Gastrocnemius medialis (tissue), 4 donors: ENCODE results near the gene THAP11.

Source experiments
- POLR2A ChIP-seq, 2 donors: fragments of 450-650 bp; IDR thresholded peaks; one replicate each; pipeline ENCODE4 v1.6.1; 2017; ENCODE audit warnings: antibody characterized with exemption in 2 of 2, mild to moderate bottlenecking in 2 of 2, moderate library complexity in 2 of 2
- TF ChIP-seq, protein P1 (sequence below), 5 experiments: fragments of 450-650 bp in 3 of 5; fragments of 200-600 bp in 2 of 5; sonication (generic) in 2 of 5; IDR thresholded peaks in 4 of 5; conservative IDR thresholded peaks in 1 of 5; 1 replicate in 4 of 5; 2 replicates in 1 of 5; pipeline ENCODE4 v1.5.1; 2016 to 2019; ENCODE audit warnings: antibody characterized with exemption in 5 of 5, mild to moderate bottlenecking in 3 of 5, moderate library complexity in 3 of 5

DNA sequence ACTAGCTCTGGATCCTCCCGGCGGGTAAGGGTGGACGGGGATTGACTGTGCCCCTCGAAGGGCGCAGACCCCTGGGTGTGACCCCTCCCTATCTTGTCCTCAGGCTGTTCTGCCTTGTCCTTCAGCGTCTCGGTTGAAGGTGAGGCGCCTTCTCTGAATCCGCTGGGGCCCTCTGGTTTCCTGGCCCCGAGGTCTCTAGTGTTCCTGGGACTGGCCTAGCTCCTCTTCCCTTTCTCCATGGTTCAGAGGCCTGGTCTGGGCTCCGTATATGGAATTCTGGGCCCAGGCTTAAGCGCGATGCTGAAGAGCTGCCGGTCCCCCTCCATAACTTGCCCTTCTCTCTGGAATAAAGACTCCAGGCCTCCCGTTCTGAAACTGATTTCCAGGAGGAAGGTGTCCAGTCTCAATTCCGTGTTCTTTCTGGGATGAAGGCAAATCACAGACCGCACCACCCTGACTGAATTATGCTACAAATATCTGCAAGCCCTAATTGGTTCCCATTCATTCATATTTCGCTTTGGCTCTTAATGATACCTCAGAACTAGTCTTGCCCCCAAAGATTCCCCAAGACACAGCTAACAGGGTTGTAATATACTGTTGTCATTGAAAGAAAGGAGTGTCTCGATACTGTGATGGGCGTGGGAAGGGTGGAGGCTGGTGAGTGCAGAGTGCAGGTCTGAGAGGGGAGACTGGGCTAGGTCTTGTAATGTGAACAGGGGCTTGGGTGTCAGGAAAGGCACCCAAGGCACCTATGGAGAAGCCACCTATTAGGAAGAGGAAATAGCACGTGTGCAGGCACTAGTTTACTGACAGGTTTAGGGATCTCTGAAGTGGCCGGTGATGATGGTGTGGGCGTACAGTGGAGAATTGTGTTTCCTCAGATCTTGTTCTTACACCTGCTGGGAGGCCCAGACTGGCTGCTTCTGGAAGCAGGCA lies 31.6 kb downstream of the THAP11 start:
- TF ChIP-seq, protein P1, sequence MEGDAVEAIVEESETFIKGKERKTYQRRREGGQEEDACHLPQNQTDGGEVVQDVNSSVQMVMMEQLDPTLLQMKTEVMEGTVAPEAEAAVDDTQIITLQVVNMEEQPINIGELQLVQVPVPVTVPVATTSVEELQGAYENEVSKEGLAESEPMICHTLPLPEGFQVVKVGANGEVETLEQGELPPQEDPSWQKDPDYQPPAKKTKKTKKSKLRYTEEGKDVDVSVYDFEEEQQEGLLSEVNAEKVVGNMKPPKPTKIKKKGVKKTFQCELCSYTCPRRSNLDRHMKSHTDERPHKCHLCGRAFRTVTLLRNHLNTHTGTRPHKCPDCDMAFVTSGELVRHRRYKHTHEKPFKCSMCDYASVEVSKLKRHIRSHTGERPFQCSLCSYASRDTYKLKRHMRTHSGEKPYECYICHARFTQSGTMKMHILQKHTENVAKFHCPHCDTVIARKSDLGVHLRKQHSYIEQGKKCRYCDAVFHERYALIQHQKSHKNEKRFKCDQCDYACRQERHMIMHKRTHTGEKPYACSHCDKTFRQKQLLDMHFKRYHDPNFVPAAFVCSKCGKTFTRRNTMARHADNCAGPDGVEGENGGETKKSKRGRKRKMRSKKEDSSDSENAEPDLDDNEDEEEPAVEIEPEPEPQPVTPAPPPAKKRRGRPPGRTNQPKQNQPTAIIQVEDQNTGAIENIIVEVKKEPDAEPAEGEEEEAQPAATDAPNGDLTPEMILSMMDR (IDR thresholded peaks at IDR 0.05 in 4 of 5, conservative IDR thresholded peaks at IDR 0.05 in 1 of 5), result no peak
- no peak for TF ChIP-seq POLR2A (IDR thresholded peaks at IDR 0.05)
